ENCODE measurements around the gene GRXCR2. TPM values are rescaled to one million over a fixed set of nuclear protein-coding genes. Genes with fewer than 3 reads are reported as not detected.

Gene GRXCR2
- total RNA-seq, 2 donors from 2014 or later, result not detected

DNA sequence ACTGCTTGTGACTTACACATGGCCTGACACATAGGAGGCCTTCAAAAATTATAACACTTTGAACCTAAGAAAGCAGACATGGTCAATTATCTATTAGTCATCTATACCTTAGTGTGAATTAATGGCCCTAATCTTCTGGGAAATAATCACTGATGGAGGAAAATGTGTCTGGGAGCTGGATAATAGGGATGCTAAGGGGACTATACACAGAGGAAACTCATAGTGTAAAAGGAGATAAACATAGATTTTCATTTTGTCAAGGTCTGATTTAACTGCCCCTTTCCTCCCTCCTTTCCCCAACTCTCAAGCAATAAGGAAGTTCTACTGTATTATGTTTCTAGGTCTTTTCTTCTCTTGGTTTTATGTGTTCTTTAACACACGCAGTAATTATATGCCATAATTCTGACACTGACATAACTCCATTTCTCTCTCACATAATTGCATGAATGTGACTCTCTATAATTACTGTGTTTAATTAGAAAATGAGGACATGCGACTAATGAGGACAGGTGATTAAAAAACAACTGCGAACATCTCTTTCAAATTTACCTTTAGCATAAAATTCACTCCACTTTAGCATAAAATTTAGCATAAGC lies 18.9 kb downstream of the GRXCR2 start:
- WGBS, result 91% methylated on average over 3 of the region's 3 CpGs
- Histone ChIP-seq H3K9me3 (no peaks in the 10 kb centered on the region), H3K36me3 (no peaks in the 10 kb centered on the region), H3K27me3 (replicated peaks; ENCODE audit: insufficient read depth) (no peaks in the 10 kb centered on the region), H3K4me1 (replicated peaks) (no peaks in the 10 kb centered on the region), H3K4me3 (no peak overlapping the region), H3K27ac (no peak overlapping the region)
- intact Hi-C loops (cut with DNase I), result no loop called here
- no peak for DNase-seq (ENCODE audit: low spot score)
- no peak for TF ChIP-seq POLR2A (IDR thresholded peaks at IDR 0.05)

DNA sequence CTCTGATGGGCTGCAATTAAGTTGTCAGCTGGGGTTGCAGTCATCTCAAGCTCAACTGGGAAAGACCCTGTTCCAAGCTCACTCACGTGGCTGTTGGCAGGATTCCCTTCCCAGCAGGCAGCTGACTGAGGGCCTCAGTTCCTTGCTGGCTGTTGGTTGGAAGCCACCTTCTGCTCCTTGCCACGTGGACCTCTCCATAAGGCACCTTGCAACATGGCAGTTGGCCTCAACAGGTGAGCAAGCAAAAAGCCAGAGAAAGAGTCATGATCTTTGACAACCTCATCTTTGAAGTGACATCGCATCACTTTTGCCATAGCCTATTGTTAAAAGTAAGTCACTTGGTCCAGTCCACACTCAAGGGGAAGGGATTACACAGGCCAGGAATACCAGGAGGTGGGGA lies 19.8 kb downstream of the GRXCR2 start:
- Histone ChIP-seq H3K27ac (no peak overlapping the region), H3K27me3 (replicated peaks; ENCODE audit: insufficient read depth) (no peaks in the 10 kb centered on the region), H3K9me3 (no peaks in the 10 kb centered on the region), H3K36me3 (no peaks in the 10 kb centered on the region), H3K4me1 (replicated peaks) (no peaks in the 10 kb centered on the region), H3K4me3 (no peak overlapping the region)
- intact Hi-C loops (cut with DNase I), result no loop called here
- TF ChIP-seq POLR2AphosphoS5 (IDR thresholded peaks at IDR 0.05) (no peak), POLR2A (IDR thresholded peaks at IDR 0.05) (no peak)
- TF ChIP-seq, protein P1, sequence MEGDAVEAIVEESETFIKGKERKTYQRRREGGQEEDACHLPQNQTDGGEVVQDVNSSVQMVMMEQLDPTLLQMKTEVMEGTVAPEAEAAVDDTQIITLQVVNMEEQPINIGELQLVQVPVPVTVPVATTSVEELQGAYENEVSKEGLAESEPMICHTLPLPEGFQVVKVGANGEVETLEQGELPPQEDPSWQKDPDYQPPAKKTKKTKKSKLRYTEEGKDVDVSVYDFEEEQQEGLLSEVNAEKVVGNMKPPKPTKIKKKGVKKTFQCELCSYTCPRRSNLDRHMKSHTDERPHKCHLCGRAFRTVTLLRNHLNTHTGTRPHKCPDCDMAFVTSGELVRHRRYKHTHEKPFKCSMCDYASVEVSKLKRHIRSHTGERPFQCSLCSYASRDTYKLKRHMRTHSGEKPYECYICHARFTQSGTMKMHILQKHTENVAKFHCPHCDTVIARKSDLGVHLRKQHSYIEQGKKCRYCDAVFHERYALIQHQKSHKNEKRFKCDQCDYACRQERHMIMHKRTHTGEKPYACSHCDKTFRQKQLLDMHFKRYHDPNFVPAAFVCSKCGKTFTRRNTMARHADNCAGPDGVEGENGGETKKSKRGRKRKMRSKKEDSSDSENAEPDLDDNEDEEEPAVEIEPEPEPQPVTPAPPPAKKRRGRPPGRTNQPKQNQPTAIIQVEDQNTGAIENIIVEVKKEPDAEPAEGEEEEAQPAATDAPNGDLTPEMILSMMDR (IDR thresholded peaks at IDR 0.05), result no peak
- WGBS, result 67% methylated on average over 3 of the region's 3 CpGs
- DNase-seq (ENCODE audit: low spot score), result no peak

DNA sequence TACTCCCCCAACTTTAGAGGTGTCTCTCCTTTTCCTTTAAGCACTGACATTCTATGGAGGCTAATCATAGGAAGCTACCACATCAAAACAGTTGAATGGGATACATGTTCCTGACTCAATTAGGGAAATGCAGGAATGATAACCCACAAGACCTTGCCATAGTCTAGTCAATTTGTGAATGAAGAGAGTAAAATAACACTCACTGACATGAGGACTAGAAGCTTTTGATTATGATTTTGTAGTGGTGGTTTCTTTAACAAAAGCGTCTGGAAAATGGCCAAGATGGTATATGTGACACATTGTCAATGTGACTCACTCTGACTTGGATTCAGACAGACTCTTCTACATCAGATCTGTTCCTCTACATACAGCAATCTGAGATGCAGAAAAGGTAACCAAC lies 24.0 kb downstream of the GRXCR2 start:
- no peaks in the 10 kb centered on the region for H3K27me3 ChIP-seq (replicated peaks; ENCODE audit: insufficient read depth)
- DNase-seq (ENCODE audit: low spot score), result no peak
- no peaks in the 10 kb centered on the region for H3K9me3 ChIP-seq
- TF ChIP-seq POLR2A (IDR thresholded peaks at IDR 0.05), result no peak
- TF ChIP-seq POLR2AphosphoS5 (IDR thresholded peaks at IDR 0.05), result no peak
- TF ChIP-seq, protein P1 (IDR thresholded peaks at IDR 0.05), result no peak
- no peaks in the 10 kb centered on the region for H3K4me1 ChIP-seq (replicated peaks)
- no peak overlapping the region for H3K27ac ChIP-seq
- intact Hi-C loops (cut with DNase I), result no loop called here
- 85% methylated on average over 1 of the region's 1 CpG for WGBS
- no peaks in the 10 kb centered on the region for H3K36me3 ChIP-seq
- H3K4me3 ChIP-seq, result no peak overlapping the region

DNA sequence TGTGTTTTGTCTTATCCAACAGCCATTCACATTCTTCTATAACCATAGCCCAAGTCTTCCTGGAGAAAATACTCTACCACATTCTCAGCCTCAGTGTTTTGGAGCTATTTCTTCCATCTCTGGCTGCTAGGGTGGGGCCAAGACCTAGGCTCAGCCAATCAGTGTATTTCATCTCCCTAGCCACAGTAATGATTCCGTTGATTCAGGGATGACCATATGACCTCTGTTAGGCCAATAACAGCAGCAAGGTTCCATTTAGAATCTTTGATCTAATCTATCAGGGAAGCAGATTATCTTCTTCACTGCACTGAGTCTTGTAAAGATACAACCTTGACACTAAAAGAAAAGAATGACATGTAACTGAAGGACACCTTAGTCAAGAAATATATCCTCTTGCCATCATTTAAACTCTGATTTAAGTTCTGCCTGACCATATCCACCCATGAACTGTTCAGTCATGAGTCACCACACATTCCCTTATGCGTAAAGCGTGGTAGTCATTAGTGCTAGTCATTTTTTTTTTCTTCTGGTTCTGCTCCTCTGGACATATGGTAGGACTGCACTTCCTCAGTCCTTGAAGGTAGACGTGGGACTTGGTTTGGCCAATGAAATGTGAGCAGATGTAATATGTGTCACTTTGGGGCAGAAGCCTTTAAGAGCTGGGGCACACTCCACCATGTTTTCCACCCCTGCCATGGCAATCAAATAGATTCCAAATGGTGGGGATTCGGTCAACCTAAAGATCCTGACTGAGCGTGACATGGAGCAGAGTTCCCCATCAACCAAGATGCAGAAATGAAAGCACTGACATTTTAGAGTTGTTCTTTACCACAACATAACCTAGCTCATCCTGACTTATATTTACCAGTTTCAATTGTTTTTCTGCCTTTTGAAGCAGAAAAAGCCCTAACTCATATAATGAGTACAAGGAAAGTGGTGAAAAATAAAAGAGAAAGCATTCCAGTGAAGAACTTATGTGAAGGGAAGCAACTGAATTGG lies 25.0 kb downstream of the GRXCR2 start:
- Histone ChIP-seq H3K4me1 (replicated peaks) (no peaks in the 10 kb centered on the region), H3K27ac (no peak overlapping the region), H3K4me3 (no peak overlapping the region), H3K36me3 (no peaks in the 10 kb centered on the region), H3K9me3 (no peaks in the 10 kb centered on the region), H3K27me3 (replicated peaks; ENCODE audit: insufficient read depth) (no peaks in the 10 kb centered on the region)
- no peak for DNase-seq (ENCODE audit: low spot score)
- WGBS, result 90% methylated on average over 6 of the region's 6 CpGs
- TF ChIP-seq POLR2A (IDR thresholded peaks at IDR 0.05), result no peak
- TF ChIP-seq, protein P1 (IDR thresholded peaks at IDR 0.05), result no peak
- TF ChIP-seq POLR2AphosphoS5 (IDR thresholded peaks at IDR 0.05), result no peak
- intact Hi-C loops (cut with DNase I), result no loop called here

DNA sequence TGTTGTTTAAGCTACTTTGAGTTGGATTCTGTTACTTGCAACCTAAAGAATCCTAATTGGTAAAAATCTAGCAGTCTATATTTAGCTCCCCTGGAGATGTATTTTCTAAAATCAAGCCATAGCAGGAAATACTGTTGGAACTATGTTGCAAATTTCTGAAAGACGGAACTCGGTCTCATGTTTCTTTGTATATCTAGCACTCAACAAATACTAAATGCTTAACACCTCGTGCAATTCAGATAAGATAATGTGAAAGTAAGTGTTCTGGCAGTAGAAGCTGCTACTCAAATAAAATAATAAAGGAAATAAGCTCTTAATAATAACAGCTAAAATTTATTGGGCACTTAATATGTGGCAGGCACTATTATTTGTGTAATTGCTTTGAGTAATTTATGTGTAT lies 26.7 kb downstream of the GRXCR2 start:
- intact Hi-C loops (cut with DNase I), result no loop called here
- H3K27ac ChIP-seq, result no peak overlapping the region

More for the DNA sequence above, 26.7 kb downstream of the GRXCR2 start:
- TF ChIP-seq, protein P1 (IDR thresholded peaks at IDR 0.05), result no peak
- TF ChIP-seq POLR2A (IDR thresholded peaks at IDR 0.05) (no peak), POLR2AphosphoS5 (IDR thresholded peaks at IDR 0.05) (no peak)
- H3K4me3 ChIP-seq, result no peak overlapping the region
- no peaks in the 10 kb centered on the region for H3K4me1 ChIP-seq (replicated peaks)
- H3K36me3 ChIP-seq, result no peaks in the 10 kb centered on the region
- H3K9me3 ChIP-seq, result no peaks in the 10 kb centered on the region
- no peaks in the 10 kb centered on the region for H3K27me3 ChIP-seq (replicated peaks; ENCODE audit: insufficient read depth)
- no peak for DNase-seq (ENCODE audit: low spot score)
- 51% methylated on average over 3 of the region's 3 CpGs for WGBS

Data from prostate gland (tissue), 2 donors.